Measurements from ENCODE around the gene MACROD2. TPM values are rescaled to one million over a fixed set of nuclear protein-coding genes. Genes with fewer than 3 reads are reported as not detected.

MACROD2 gene
- total RNA-seq, 1 donor from 2014 or later = 6.7 TPM

DNA sequence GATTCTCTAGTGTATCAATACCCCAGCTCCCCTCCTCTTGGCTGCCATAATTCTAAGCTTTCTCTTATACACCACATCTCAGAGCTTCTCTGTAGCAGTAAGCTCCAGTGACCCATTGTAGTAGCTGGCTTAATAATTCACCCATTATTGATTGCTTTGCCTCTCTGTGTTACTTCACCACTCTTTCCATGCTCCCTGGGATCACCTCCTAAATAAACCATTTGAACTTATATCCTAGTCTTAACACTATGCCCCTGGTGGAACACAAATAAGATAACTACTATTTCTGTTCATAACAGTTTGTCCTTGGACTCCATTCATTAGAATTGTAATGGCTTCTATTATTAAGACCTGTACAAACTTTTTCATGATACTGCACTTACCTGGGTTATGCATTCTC, 1819.0 kb downstream of the MACROD2 start:
- H3K36me3 Mint-ChIP-seq = no peaks in the 10 kb centered on the region
- H3K27ac Mint-ChIP-seq = no peak overlapping the region
- DNase-seq (ENCODE audit: extremely low spot score, unreplicated experiment) = no peak
- peaks cover 11% of the 10 kb centered on the region for H3K4me1 Mint-ChIP-seq (ENCODE audit: unreplicated experiment)
- H3K27me3 Mint-ChIP-seq = no peaks in the 10 kb centered on the region
- peaks cover 6% of the 10 kb centered on the region for H3K9me3 Mint-ChIP-seq
- peak overlapping the region; percentile 10 for H3K4me3 Mint-ChIP-seq
- TF ChIP-seq, protein P1, sequence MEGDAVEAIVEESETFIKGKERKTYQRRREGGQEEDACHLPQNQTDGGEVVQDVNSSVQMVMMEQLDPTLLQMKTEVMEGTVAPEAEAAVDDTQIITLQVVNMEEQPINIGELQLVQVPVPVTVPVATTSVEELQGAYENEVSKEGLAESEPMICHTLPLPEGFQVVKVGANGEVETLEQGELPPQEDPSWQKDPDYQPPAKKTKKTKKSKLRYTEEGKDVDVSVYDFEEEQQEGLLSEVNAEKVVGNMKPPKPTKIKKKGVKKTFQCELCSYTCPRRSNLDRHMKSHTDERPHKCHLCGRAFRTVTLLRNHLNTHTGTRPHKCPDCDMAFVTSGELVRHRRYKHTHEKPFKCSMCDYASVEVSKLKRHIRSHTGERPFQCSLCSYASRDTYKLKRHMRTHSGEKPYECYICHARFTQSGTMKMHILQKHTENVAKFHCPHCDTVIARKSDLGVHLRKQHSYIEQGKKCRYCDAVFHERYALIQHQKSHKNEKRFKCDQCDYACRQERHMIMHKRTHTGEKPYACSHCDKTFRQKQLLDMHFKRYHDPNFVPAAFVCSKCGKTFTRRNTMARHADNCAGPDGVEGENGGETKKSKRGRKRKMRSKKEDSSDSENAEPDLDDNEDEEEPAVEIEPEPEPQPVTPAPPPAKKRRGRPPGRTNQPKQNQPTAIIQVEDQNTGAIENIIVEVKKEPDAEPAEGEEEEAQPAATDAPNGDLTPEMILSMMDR (conservative IDR thresholded peaks at IDR 0.05) = no peak

DNA sequence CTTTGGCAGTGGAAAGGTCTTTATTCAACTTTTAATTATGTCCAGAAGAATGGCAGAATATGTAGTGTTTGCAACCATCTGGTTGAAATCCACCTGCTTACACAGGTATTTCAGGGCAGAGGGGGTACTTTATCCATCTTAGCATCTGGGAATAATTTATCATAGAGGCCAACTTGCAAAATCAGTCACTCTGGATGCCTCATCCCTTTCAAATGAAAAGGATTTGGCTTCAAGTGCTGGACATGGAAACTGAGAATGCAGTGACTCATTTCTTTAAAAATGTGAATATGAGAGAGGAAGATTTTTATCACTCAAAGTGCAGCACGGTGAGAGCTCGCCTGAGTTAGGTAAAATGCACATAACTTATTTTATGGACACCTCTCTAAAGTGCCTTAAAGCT, 1819.6 kb downstream of the MACROD2 start:
- TF ChIP-seq, protein P1 (conservative IDR thresholded peaks at IDR 0.05) = no peak
- H3K9me3 Mint-ChIP-seq = peaks cover 6% of the 10 kb centered on the region
- peaks cover 11% of the 10 kb centered on the region for H3K4me1 Mint-ChIP-seq (ENCODE audit: unreplicated experiment)
- no peaks in the 10 kb centered on the region for H3K27me3 Mint-ChIP-seq
- H3K36me3 Mint-ChIP-seq = no peaks in the 10 kb centered on the region
- DNase-seq (ENCODE audit: extremely low spot score, unreplicated experiment) = no peak
- no peak overlapping the region for H3K4me3 Mint-ChIP-seq
- no peak overlapping the region for H3K27ac Mint-ChIP-seq

- TF ChIP-seq, protein P1 (conservative IDR thresholded peaks at IDR 0.05) = no peak
- peaks cover 6% of the 10 kb centered on the region for H3K9me3 Mint-ChIP-seq
- no peaks in the 10 kb centered on the region for H3K36me3 Mint-ChIP-seq
- peaks cover 11% of the 10 kb centered on the region for H3K4me1 Mint-ChIP-seq (ENCODE audit: unreplicated experiment)
- H3K27ac Mint-ChIP-seq = no peak overlapping the region
- no peaks in the 10 kb centered on the region for H3K27me3 Mint-ChIP-seq
- no peak for DNase-seq (ENCODE audit: extremely low spot score, unreplicated experiment)
- no peak overlapping the region for H3K4me3 Mint-ChIP-seq
Measured at GRCh38 chr20:15817351-15817750, 1822.0 kb downstream of the MACROD2 start.

- H3K4me1 Mint-ChIP-seq (ENCODE audit: unreplicated experiment) = peaks cover 11% of the 10 kb centered on the region
- H3K27me3 Mint-ChIP-seq = no peaks in the 10 kb centered on the region
Measured at GRCh38 chr20:15818651-15819071, 1823.3 kb downstream of the MACROD2 start.

GRCh38 chr20:15823718-15824117, 1828.4 kb downstream of the MACROD2 start:
- Mint-ChIP-seq H3K27me3 (no peaks in the 10 kb centered on the region), H3K4me1 (ENCODE audit: unreplicated experiment) (peaks cover under 1% of the 10 kb centered on the region), H3K4me3 (no peak overlapping the region), H3K36me3 (no peaks in the 10 kb centered on the region), H3K9me3 (no peaks in the 10 kb centered on the region), H3K27ac (no peak overlapping the region)
- no peak for DNase-seq (ENCODE audit: extremely low spot score, unreplicated experiment)
- TF ChIP-seq, protein P1 (conservative IDR thresholded peaks at IDR 0.05) = no peak

More at GRCh38 chr20:15818651-15819071, 1823.3 kb downstream of the MACROD2 start:
- Mint-ChIP-seq H3K9me3 (peaks cover 6% of the 10 kb centered on the region), H3K27ac (no peak overlapping the region), H3K36me3 (no peaks in the 10 kb centered on the region), H3K4me3 (no peak overlapping the region)
- TF ChIP-seq, protein P1 (conservative IDR thresholded peaks at IDR 0.05) = no peak
- no peak for DNase-seq (ENCODE audit: extremely low spot score, unreplicated experiment)

DNA sequence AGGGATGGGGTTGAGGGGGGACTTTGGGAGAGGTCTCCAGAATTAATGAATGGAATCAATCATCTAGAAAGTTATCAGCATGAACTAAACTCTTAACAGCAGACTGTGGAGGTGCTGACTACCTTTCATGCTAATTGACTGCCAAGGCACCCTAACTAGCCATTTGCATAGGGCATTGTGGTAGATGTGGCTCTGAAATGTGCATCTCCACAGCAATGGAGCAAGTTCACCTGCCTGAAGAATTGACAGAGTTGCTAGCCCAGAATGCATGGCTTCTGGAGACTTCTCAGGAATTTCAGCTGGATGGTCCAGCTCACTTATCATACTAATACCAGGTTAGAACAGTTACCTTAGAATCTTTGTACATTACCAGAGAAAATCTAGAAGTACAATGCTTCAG, 1832.3 kb downstream of the MACROD2 start:
- no peaks in the 10 kb centered on the region for H3K4me1 Mint-ChIP-seq (ENCODE audit: unreplicated experiment)

More for the DNA sequence above, 1832.3 kb downstream of the MACROD2 start:
- no peak for DNase-seq (ENCODE audit: extremely low spot score, unreplicated experiment)
- H3K36me3 Mint-ChIP-seq = no peaks in the 10 kb centered on the region
- H3K27me3 Mint-ChIP-seq = no peaks in the 10 kb centered on the region
- H3K9me3 Mint-ChIP-seq = no peaks in the 10 kb centered on the region
- TF ChIP-seq, protein P1 (conservative IDR thresholded peaks at IDR 0.05) = no peak
- H3K4me3 Mint-ChIP-seq = no peak overlapping the region
- H3K27ac Mint-ChIP-seq = no peak overlapping the region
